ENCODE measurements around the gene PRRC2B.
"Not testable (repeated sequence)": the region's sequence is repeated elsewhere in the genome, so short reads cannot be mapped to it uniquely, and the experiment has no call there.

The PRRC2B gene

GRCh38 chr9:131387394-131387793 is 6.5 kb upstream of the PRRC2B start:
- DNase-seq: no peak

GRCh38 chr9:131391020-131391419 is 2.9 kb upstream of the PRRC2B start:
- DNase-seq: no peak

GRCh38 chr9:131391504-131391903 is 2.4 kb upstream of the PRRC2B start:
- DNase-seq: no peak

- DNase-seq: no peak
Observed at GRCh38 chr9:131394464-131395156, 724 bp downstream of the PRRC2B start.

GRCh38 chr9:131395157-131396098 is 1.5 kb downstream of the PRRC2B start:
- no peak for DNase-seq

GRCh38 chr9:131396099-131396479 is 2.2 kb downstream of the PRRC2B start:
- DNase-seq: not testable (repeated sequence)

- DNase-seq: no peak
Observed at GRCh38 chr9:131396626-131397025, 2.7 kb downstream of the PRRC2B start.

GRCh38 chr9:131397100-131397790 is 3.4 kb downstream of the PRRC2B start:
- DNase-seq: peak; percentile 39

- DNase-seq: no peak
Observed at GRCh38 chr9:131398204-131398603, 4.3 kb downstream of the PRRC2B start.

GRCh38 chr9:131399972-131400371 is 6.1 kb downstream of the PRRC2B start:
- no peak for DNase-seq

- no peak for DNase-seq
Observed at GRCh38 chr9:131400627-131401026, 6.7 kb downstream of the PRRC2B start.

- DNase-seq: no peak
Observed at GRCh38 chr9:131402073-131402472, 8.2 kb downstream of the PRRC2B start.

GRCh38 chr9:131402738-131403492 is 9.0 kb downstream of the PRRC2B start:
- peak; percentile 46 for DNase-seq

GRCh38 chr9:131403493-131403773 is 9.5 kb downstream of the PRRC2B start:
- DNase-seq: no peak

- DNase-seq: no peak
Observed at GRCh38 chr9:131404581-131404980, 10.7 kb downstream of the PRRC2B start.

GRCh38 chr9:131404987-131405386 is 11.1 kb downstream of the PRRC2B start:
- DNase-seq: no peak

GRCh38 chr9:131405428-131405827 is 11.5 kb downstream of the PRRC2B start:
- DNase-seq: no peak

- DNase-seq: no peak
Observed at GRCh38 chr9:131405858-131406537, 12.1 kb downstream of the PRRC2B start.

GRCh38 chr9:131406563-131407436 is 12.9 kb downstream of the PRRC2B start:
- no peak for DNase-seq

- DNase-seq: no peak
Observed at GRCh38 chr9:131407717-131408195, 13.9 kb downstream of the PRRC2B start.

GRCh38 chr9:131409458-131409992 is 15.6 kb downstream of the PRRC2B start:
- DNase-seq: no peak
